ENCODE results near the gene MYOM1.
"Not testable (repeated sequence)": the region's sequence is repeated elsewhere in the genome, so short reads cannot be mapped to it uniquely, and the experiment has no call there.

The MYOM1 gene

DNA sequence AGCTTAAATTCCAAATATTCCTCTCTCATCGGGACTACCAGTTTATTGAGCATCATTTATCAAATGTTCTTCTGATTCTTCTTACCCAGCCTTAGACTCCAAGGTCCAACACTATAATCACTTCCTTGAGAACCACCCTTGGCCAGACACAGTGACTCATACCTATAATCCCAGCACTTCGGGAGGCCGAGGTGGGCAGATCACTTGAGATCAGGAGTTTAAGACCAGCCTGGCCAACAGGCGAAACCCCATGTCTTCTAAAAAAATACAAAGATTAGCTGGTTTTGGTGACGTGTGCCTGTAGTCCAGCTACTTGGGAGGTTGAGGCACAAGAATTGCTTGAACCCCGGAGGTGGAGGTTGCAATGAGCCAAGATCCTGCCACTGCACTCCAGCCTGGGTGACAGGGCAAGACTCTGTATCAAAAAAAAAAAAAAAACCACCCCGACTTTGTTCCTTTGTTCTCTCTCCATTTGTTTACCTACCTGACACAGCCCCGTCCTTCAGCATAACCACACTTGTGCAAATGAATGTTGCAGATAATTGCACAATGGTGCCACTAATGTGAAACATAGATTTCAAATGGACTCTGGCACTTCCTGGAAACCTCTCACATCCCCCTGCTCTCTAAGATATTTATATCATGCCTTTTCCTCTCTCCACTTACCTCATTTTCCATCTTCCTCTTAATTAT lies 167.9 kb downstream of the MYOM1 start:
- DNase-seq = no peak

- not testable (repeated sequence) for DNase-seq
Observed at GRCh38 chr18:3049897-3050454, 169.8 kb downstream of the MYOM1 start.

GRCh38 chr18:3048820-3049349 lies 170.9 kb downstream of the MYOM1 start:
- no peak for DNase-seq

GRCh38 chr18:3048121-3048520 lies 171.6 kb downstream of the MYOM1 start:
- no peak for DNase-seq

DNA sequence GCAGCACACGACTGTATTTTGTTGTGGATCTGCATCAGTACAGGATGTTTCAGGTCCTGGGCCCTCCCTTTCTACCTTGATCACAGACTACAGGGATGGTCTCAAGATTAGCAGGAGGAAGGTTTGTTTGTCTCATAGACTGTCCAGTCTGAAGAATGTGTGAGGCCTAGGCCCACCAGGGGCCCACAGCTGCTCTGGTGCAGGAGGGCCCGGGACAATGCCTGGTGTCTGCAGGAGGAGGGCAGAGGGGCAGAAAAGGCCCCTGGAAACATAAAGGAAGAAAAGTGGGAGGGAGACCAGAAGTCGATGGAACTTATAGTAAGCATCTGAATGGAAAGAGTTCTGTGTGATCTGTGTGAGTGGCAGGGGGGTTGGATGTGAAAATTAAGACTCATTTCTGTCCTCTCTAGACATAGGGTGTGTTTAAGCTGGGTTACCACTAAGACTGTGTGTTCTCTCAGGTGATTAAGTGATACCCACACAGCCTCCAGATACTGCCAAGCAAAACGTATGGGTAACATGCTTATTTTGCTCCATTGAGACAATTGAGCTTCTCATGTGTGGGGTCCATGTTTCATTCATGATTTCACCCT lies 173.5 kb downstream of the MYOM1 start:
- no peak for DNase-seq

DNA sequence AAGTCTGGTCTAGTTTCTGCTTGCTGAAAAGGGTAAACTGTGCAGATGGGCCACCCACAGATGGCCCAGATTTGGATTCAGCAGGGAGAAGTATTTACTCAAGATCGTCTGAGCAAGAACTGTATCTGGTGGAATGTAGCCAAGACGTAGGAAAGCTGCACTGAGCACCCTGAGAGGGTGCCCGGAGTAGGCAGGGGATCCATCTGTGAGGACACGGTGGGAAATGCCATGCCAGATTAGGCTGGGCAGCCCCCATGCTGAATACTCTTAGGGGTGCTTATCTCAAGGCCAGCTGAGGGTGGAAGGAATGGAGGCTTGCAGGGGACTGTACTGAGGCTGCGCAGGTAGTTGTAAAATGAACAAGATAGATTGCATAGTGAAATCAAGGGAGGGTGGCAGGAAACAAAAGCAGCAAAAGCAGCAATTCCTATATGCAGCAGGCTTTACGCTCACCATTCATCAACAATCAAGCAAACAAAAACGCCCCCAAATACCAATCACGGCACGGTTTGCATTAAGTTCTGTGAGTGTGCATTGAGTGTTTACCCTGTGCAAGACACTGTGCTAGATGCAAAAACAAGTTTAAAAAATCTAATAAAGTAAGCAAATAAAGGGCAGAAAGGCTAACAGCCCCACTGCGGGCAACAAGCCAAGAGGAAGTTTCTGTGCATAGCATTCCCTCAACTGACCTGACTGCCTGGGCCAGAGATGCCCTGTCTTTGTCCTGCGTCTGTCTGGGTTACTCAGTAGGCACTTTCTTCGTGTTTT lies 174.7 kb downstream of the MYOM1 start:
- DNase-seq = no peak

DNA sequence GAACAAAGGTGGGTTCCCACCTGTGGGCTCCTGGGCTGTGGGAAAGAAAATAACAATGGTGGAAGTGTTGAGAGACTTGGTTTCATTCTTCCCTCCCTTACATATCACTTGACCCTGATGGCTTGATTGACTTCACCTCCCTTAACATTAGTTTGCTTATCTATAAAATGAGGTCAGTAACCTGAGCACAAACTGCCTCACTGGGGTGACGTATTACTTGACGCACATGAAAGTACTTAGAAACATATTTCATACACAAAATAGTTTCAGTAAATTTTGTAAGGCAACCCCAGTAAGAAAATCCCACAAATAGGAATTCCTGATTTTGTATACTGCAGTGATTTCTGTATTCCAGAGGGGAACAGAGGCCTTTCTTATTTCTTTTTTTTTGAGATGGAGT lies 177.4 kb downstream of the MYOM1 start:
- DNase-seq = no peak

GRCh38 chr18:3041843-3042242 lies 177.9 kb downstream of the MYOM1 start:
- no peak for DNase-seq

DNA sequence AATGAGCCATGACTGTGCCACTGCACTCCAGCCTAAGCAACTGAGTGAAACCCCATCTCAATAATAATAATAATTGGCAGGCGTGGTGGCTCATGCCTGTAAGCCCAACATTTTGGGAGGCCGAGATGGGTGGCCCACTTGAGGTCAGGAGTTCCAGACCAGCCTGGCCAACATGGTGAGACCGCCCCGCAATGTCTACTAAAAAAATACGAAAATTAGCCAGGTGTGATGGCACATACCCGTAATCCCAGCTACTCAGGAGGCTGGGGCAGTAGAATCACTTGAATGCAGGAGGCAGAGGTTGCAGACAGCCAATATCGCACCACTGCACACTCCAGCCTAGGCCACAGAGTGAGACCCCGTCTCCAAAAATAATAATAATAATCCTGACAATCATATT lies 178.9 kb downstream of the MYOM1 start:
- DNase-seq = no peak

DNA sequence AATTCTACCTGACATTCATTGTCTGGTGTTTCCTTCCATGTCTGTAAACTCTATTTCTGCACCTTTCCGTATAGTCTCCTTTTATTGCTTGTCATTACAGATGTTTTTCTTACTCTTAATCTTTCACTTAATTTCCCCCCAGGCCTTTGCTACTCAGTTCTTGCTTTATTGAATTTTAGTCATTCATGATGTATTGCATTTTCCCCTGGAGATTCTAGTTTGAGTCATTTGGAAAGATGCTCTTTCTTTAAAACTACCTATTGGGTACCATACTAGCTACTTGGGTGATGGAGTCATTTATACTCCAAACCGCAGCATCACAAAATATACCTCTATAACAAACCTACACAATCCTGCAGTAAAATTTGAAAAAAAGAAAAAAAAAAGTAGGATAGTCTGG lies 179.6 kb downstream of the MYOM1 start:
- no peak for DNase-seq

DNA sequence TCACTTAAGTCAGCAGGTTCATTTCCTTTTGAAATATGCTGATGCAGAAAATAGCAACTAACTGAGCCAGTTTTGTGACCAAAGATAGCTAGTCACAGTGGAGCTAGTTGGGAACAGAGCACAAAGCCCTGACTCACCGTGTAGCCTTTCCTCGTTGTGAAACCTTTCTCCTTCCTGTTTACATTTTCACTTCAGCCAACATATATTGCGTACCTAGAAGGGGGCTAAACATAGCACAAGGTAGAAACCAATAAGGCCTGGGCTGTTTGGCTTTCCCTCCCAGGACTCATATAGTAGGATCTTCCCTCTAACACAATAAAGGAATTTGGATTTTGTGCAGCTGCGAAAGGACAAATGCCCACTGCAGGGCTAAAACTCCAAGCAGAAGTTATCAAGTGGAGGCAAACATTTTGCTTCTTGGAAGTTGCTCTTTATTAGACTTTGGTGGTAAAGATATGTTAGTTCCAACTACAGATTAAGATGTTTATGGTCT lies 182.3 kb downstream of the MYOM1 start:
- DNase-seq = no peak

- DNase-seq = no peak
Observed at GRCh38 chr18:3036108-3036507, 183.7 kb downstream of the MYOM1 start.

GRCh38 chr18:3035635-3036034 lies 184.1 kb downstream of the MYOM1 start:
- DNase-seq = no peak

DNA sequence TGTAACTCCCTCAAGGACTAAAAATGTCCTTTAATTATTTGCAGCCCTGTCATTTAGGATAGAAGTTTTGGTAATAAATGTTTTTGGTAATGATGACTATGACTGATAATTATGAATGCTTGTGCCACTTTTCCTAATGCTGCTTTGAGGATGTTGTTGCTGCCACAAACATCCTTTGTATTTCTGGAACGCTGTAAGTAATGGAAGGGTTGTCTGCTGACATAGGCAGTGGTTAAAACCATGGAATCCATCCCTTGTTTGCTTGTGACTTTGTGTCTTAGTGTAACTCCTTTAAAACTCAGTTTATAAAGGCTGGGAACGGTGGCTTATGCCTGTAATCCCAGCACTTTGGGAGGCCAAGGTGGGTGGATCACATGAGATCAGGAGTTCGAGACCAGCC lies 187.0 kb downstream of the MYOM1 start:
- no peak for DNase-seq

- no peak for DNase-seq
Observed at GRCh38 chr18:3029215-3029952, 190.4 kb downstream of the MYOM1 start.

GRCh38 chr18:3028115-3028514 lies 191.7 kb downstream of the MYOM1 start:
- not testable (repeated sequence) for DNase-seq

- no peak for DNase-seq
Observed at GRCh38 chr18:3027370-3027891, 192.3 kb downstream of the MYOM1 start.

GRCh38 chr18:3025544-3025943 lies 194.2 kb downstream of the MYOM1 start:
- DNase-seq = no peak

DNA sequence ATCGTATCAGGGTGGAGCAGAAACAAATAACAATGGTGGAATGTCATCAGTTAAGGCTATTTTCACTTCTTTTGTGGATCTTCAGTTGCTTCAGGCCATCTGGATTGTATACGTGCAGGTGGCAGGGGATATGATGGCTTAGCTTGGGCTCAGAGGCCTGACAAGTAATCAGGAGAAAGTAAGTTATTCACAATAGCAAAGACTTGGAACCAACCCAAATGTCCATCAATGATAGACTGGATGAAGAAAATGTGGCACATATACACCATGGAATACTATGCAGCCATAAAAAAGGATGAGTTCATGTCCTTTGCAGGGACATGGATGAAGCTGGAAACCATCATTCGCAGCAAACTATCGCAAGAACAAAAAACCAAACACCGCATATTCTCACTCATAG lies 196.2 kb downstream of the MYOM1 start:
- DNase-seq = not testable (repeated sequence)

Data from stimulated activated CD4-positive, alpha-beta T cell treated with anti-CD3 and anti-CD28 coated beads, Interleukin-4, amount 100 ng/mL, for 1 hour (primary cell).